GM12878 (cell line): ENCODE data around the gene ZBTB42. TPM values are rescaled to one million over a fixed set of nuclear protein-coding genes. Genes with fewer than 3 reads are reported as not detected.

Experiments
- ATAC-seq: fragments of 200-7000 bp; cut with Tn5 transposase; 3 replicates; pipeline ENCODE4 v1.9.1; 2020; ENCODE audit warnings: mild to moderate bottlenecking, moderate library complexity
- BruUV-seq: library from RNA; stranded (reverse); fragments of 400-500 nt; replicated peaks from 2 replicates; lab custom pipeline; 2021; lab: Mats Ljungman, UMichigan
- CTCF ChIA-PET: fragments of 300-600 bp; sonication (Branson Sonifier 250); formaldehyde crosslinking; extraction: SDS; loops from one replicate; lab custom pipeline; 2021; ENCODE audit warnings: inconsistent platforms; lab: Yijun Ruan, JAX
- POLR2A ChIA-PET: fragments of 350-600 bp; formaldehyde crosslinking; extraction: SDS; loops from one replicate; lab custom pipeline; 2021; ENCODE audit warnings: inconsistent platforms; lab: Charles Lee
- RAD21 ChIA-PET: fragments of 300-600 bp; sonication (Branson Sonifier 250); formaldehyde crosslinking; loops from one replicate; lab custom pipeline; 2023; ENCODE audit warnings: antibody characterized with exemption; ENCODE audit not compliant: unreplicated experiment; lab: Charles Lee
- SMC1A ChIA-PET: fragments of 300-600 bp; sonication (Branson Sonifier 250); formaldehyde crosslinking; loops from one replicate; lab custom pipeline; 2023; ENCODE audit not compliant: unreplicated experiment, uncharacterized antibody; lab: Charles Lee
- DNase-seq: peaks from one replicate; pipeline ENCODE4 v3.0.0-alpha.2; 2011; ENCODE audit warnings: low read depth, low spot score
- FAIRE-seq: peaks from 3 replicates; lab custom pipeline; 2011; peaks lifted over from hg19 to GRCh38; lab: Jason Lieb, UNC
- H2AFZ ChIP-seq: 2 replicates; pipeline ENCODE4 v1.6.0; 2011; ENCODE audit warnings: low read depth, low read length, control low read depth; ENCODE audit not compliant: control insufficient read depth
- H3K27ac ChIP-seq: 2 replicates; pipeline ENCODE4 v1.5.1; 2011; ENCODE audit warnings: control low read depth; ENCODE audit not compliant: control insufficient read depth, insufficient read depth
- H3K27me3 ChIP-seq, 2 experiments: replicated peaks in 1 of 2; 2 replicates each; pipeline versions ENCODE4 v1.6.0 to v1.6.1; 2011; ENCODE audit warnings: low read length in 1 of 2; ENCODE audit not compliant: control insufficient read depth in 2 of 2, insufficient read depth in 2 of 2
- H3K36me3 ChIP-seq, 2 experiments: 2 replicates each; pipeline ENCODE4 v1.5.1; 2011; ENCODE audit warnings: low read length in 1 of 2; ENCODE audit not compliant: control insufficient read depth in 2 of 2, insufficient read depth in 2 of 2
- H3K4me1 ChIP-seq: 2 replicates; pipeline ENCODE4 v1.6.1; 2011; ENCODE audit warnings: mild to moderate bottlenecking, low read length, moderate library complexity, mixed read lengths; ENCODE audit not compliant: control insufficient read depth, insufficient read depth
- H3K4me2 ChIP-seq: 2 replicates; pipeline ENCODE4 v1.6.0; 2011; ENCODE audit warnings: control low read depth; ENCODE audit not compliant: control insufficient read depth, insufficient read depth
- H3K4me3 ChIP-seq: fragments of 200-600 bp; sonication (generic); 2 replicates; pipeline ENCODE4 v1.5.1; 2016
- H3K79me2 ChIP-seq: 2 replicates; pipeline ENCODE4 v1.6.0; 2011; ENCODE audit warnings: low read length; ENCODE audit not compliant: control insufficient read depth, insufficient read depth
- H3K9ac ChIP-seq: 2 replicates; pipeline ENCODE4 v1.8.0; 2011; ENCODE audit warnings: low read length, control low read depth, mixed read lengths; ENCODE audit not compliant: control insufficient read depth, insufficient read depth
- H3K9me3 ChIP-seq: replicated peaks from 3 replicates; pipeline ENCODE4 v1.5.1; 2011; ENCODE audit warnings: mild to moderate bottlenecking, low read length; ENCODE audit not compliant: control insufficient read depth, insufficient read depth
- H4K20me1 ChIP-seq: 2 replicates; pipeline ENCODE4 v1.6.0; 2011; ENCODE audit not compliant: control insufficient read depth, insufficient read depth
- BCL11A ChIP-seq: IDR thresholded peaks from 2 replicates; pipeline ENCODE4 v1.6.1; 2011; ENCODE audit warnings: low read depth, low read length
- CREB1 ChIP-seq: IDR thresholded peaks from 2 replicates; pipeline ENCODE4 v1.6.1; 2012; ENCODE audit warnings: low read depth, mild to moderate bottlenecking, inconsistent platforms
- EP300 ChIP-seq, 2 experiments: fragments of 150-350 bp in 1 of 2; IDR thresholded peaks; 2 replicates each; pipeline ENCODE4 v1.6.1; 2011 to 2012; ENCODE audit warnings: low read depth in 2 of 2, low read length in 2 of 2, borderline replicate concordance in 1 of 2, improper control_type of control experiment in 1 of 2, inconsistent platforms in 1 of 2; ENCODE audit not compliant: control insufficient read depth in 1 of 2
- IKZF1 ChIP-seq: fragments of 450-650 bp; conservative IDR thresholded peaks from 2 replicates; pipeline ENCODE4 v1.6.1; 2017; ENCODE audit warnings: antibody characterized with exemption, mild to moderate bottlenecking
- MEF2B ChIP-seq: fragments of 450-650 bp; IDR thresholded peaks from 2 replicates; pipeline ENCODE4 v1.6.1; 2018; ENCODE audit warnings: mild to moderate bottlenecking, moderate library complexity; ENCODE audit not compliant: partially characterized antibody, poor library complexity, severe bottlenecking
- NFIC ChIP-seq: IDR thresholded peaks from 2 replicates; pipeline ENCODE4 v1.6.1; 2012; ENCODE audit warnings: low read depth, mild to moderate bottlenecking, inconsistent platforms, low read length, moderate library complexity
- NFYB ChIP-seq: IDR thresholded peaks from 2 replicates; pipeline ENCODE4 v1.6.1; 2011; ENCODE audit warnings: low read depth, mild to moderate bottlenecking, low read length, improper control_type of control experiment, moderate library complexity; ENCODE audit not compliant: insufficient read depth
- POLR2AphosphoS2 ChIP-seq: IDR thresholded peaks from 2 replicates; pipeline ENCODE4 v1.6.1; 2011; ENCODE audit warnings: low read depth, mild to moderate bottlenecking, low read length, improper control_type of control experiment, moderate library complexity
- PRDM15 ChIP-seq: fragments of 450-650 bp; formaldehyde crosslinking; IDR thresholded peaks from 2 replicates; pipeline ENCODE4 v1.4.0; 2020; ENCODE audit warnings: mild to moderate bottlenecking, moderate library complexity
- RB1 ChIP-seq: fragments of 450-650 bp; formaldehyde crosslinking; IDR thresholded peaks from 2 replicates; pipeline ENCODE4 v1.6.1; 2017; ENCODE audit warnings: mild to moderate bottlenecking, borderline replicate concordance
- RUNX3 ChIP-seq: IDR thresholded peaks from 2 replicates; pipeline ENCODE4 v1.6.1; 2012; ENCODE audit warnings: low read length, inconsistent platforms
- SMARCA5 ChIP-seq: fragments of 450-650 bp; IDR thresholded peaks from 2 replicates; pipeline ENCODE4 v1.6.1; 2017; ENCODE audit warnings: mild to moderate bottlenecking
- TARDBP ChIP-seq: IDR thresholded peaks from 2 replicates; pipeline ENCODE4 v1.6.1; 2016; ENCODE audit warnings: borderline replicate concordance
- ZNF622 ChIP-seq: fragments of 450-650 bp; IDR thresholded peaks from 2 replicates; pipeline ENCODE4 v1.6.1; 2017; ENCODE audit warnings: mild to moderate bottlenecking, inconsistent platforms
- WGBS: methylation state at CpG from one replicate; pipeline ENCODE4 v1.1.6; 2016; ENCODE audit warnings: low lambda C conversion rate; ENCODE audit not compliant: insufficient replicate concordance, insufficient coverage; ENCODE audit errors: missing lambda C conversion rate; 5-methylcytosine and 5-hydroxymethylcytosine counted together
- in situ Hi-C: fragments of 300-500 bp; cut with MboI; formaldehyde crosslinking; loops from 9 replicates; pipeline ENCODE4 v1.14.3; 2018; ENCODE audit warnings: mixed read lengths
- intact Hi-C: fragments of 100-400 bp; cut with micrococcal nuclease; formaldehyde crosslinking; loops from one replicate; pipeline ENCODE4 v1.14.2; 2022; ENCODE audit not compliant: unreplicated experiment
- polyA plus RNA-seq, 11 experiments: library from polyadenylated mRNA; depleted of rRNA in 4 of 11; unstranded in 6 of 11; stranded (reverse) in 5 of 11; fragments of >200 nt; fragmentation: Nextera tagmentation in 4 of 11; fragmentation: Illumina TruSeq in 1 of 11; extraction: Ambion mirVana in 4 of 11; extraction: Trizol in 1 of 11; gene quantifications; 1 replicate in 1 of 11; 2 replicates in 10 of 11; pipeline versions ENCODE4 v1.2.1 to v1.2.3, GENCODE V29; 2011 to 2016; ENCODE audit warnings: inconsistent platforms in 2 of 11, missing spikeins in 2 of 11, low read depth in 1 of 11
- total RNA-seq, 4 experiments: library from RNA; depleted of rRNA in 3 of 4; stranded (reverse); fragments of >200 nt in 3 of 4; fragmentation: Illumina TruSeq in 1 of 4; extraction: Trizol in 1 of 4; gene quantifications; 2 replicates each; pipeline versions ENCODE4 v1.2.1 to v1.2.3, GENCODE V29; 2013 to 2021
- TF ChIP-seq, protein P1 (sequence below): fragments of 450-650 bp; IDR thresholded peaks from 2 replicates; pipeline ENCODE4 v1.6.1; 2017; ENCODE audit warnings: mild to moderate bottlenecking, moderate library complexity

The ZBTB42 gene
- total and polyA plus RNA-seq, 10 of the 15 experiments (the other 5 are each of a cell fraction or from before 2014, with no cell fraction given), result 0.05 to 1.2 (median 0.37) TPM; not detected in 2

- RAD21 ChIA-PET, result no interaction called here
- Histone ChIP-seq H3K9me3 (no peaks in the 10 kb centered on the region), H4K20me1 (no peaks in the 10 kb centered on the region), H3K27ac (no peak overlapping the region), H3K4me3 (no peak overlapping the region), H2AFZ (no peak overlapping the region), H3K79me2 (peaks cover 31% of the 10 kb centered on the region), H3K4me1 (peaks cover 17% of the 10 kb centered on the region), H3K36me3 (peaks cover 2 to 18% of the 10 kb centered on the region in 2 experiments; a peak in 3 of 4 replicates), H3K4me2 (no peak overlapping the region), H3K27me3 (no peaks in the 10 kb centered on the region), H3K9ac (no peak overlapping the region)
- SMC1A ChIA-PET, result interaction anchor here (1.0 kb wide), 1 partner anchor 111 kb away, joined by 3 read pairs; no protein-coding TSS in a partner anchor
- no TSS peak for BruUV-seq
- ATAC-seq (no peak), DNase-seq (no peak), FAIRE-seq (no peak)
- CTCF ChIA-PET, result interaction anchor here (0.9 kb wide), 1 partner anchor 69 kb away, joined by 3 read pairs; no protein-coding TSS in a partner anchor
- TF ChIP-seq, protein P1, sequence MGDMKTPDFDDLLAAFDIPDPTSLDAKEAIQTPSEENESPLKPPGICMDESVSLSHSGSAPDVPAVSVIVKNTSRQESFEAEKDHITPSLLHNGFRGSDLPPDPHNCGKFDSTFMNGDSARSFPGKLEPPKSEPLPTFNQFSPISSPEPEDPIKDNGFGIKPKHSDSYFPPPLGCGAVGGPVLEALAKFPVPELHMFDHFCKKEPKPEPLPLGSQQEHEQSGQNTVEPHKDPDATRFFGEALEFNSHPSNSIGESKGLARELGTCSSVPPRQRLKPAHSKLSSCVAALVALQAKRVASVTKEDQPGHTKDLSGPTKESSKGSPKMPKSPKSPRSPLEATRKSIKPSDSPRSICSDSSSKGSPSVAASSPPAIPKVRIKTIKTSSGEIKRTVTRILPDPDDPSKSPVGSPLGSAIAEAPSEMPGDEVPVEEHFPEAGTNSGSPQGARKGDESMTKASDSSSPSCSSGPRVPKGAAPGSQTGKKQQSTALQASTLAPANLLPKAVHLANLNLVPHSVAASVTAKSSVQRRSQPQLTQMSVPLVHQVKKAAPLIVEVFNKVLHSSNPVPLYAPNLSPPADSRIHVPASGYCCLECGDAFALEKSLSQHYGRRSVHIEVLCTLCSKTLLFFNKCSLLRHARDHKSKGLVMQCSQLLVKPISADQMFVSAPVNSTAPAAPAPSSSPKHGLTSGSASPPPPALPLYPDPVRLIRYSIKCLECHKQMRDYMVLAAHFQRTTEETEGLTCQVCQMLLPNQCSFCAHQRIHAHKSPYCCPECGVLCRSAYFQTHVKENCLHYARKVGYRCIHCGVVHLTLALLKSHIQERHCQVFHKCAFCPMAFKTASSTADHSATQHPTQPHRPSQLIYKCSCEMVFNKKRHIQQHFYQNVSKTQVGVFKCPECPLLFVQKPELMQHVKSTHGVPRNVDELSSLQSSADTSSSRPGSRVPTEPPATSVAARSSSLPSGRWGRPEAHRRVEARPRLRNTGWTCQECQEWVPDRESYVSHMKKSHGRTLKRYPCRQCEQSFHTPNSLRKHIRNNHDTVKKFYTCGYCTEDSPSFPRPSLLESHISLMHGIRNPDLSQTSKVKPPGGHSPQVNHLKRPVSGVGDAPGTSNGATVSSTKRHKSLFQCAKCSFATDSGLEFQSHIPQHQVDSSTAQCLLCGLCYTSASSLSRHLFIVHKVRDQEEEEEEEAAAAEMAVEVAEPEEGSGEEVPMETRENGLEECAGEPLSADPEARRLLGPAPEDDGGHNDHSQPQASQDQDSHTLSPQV, result no peak
- TF ChIP-seq TARDBP (no peak), NFYB (no peak), CREB1 (no peak), PRDM15 (CRISPR knock-in tag) (no peak), NFIC (no peak), ZNF622 (no peak), RUNX3 (no peak), BCL11A (no peak), MEF2B (no peak), EP300 (IDR thresholded peaks at IDR 0.05; ENCODE audit: borderline replicate concordance in 1 of 2, control insufficient read depth in 1 of 2, low read depth in 2 of 2, low read length in 2 of 2) (no peak), POLR2AphosphoS2 (no peak), IKZF1 (no peak), SMARCA5 (no peak), RB1 (no peak)
- in situ Hi-C loops (no loop called here), intact Hi-C loops (no loop called here)
- 82% methylated on average over 10 of the region's 10 CpGs for WGBS
- POLR2A ChIA-PET, result no interaction called here
These were observed 43.7 kb upstream of the ZBTB42 start for GRCh38 chr14:104757238-104757585.
